ENCODE results near the gene KCNAB1. TPM values are rescaled to one million over a fixed set of nuclear protein-coding genes. Genes with fewer than 3 reads are reported as not detected.

The KCNAB1 gene
- polyA plus RNA-seq, 1 experiment = 0.07 TPM

DNA sequence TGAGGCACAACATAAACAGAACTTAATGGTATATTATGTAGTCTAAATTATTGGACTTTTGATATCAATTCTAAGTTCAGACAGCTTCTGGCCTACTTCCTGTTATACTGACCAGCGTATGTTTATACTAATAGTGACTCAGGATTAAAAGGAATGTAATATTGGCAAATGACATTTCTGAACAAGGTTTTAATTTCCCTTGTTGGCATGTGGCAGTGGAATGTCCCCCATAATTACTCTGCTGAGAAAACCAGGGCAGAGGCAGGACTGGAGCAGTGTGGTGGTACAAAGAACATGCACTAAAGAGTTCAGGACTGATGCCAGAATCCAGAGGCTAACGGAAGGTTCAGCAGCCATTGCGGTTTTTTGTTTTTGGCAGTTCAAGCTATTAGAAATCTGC lies 184.0 kb downstream of the KCNAB1 start:
- no peak overlapping the region for H3K4me3 ChIP-seq (ENCODE audit: low read depth, low read length)
- no peak for TF ChIP-seq CTCF (IDR thresholded peaks at IDR 0.05; ENCODE audit: low read depth, low read length)
- ChIA-PET CTCF (interaction anchor here (1.1 kb wide), 1 partner anchor 204 kb away, joined by 4 read pairs; no protein-coding TSS in a partner anchor), POLR2A (interaction anchor here (0.5 kb wide), 1 partner anchor 17 kb away, joined by 9 read pairs; no protein-coding TSS in a partner anchor)
- DNase-seq (ENCODE audit: low read depth, low spot score) = no peak
- H3K27ac ChIP-seq (ENCODE audit: low read depth, low read length) = no peak overlapping the region
- H3K27me3 ChIP-seq (ENCODE audit: control insufficient read depth, insufficient read depth, low read length) = no peaks in the 10 kb centered on the region
- H3K9me3 ChIP-seq (ENCODE audit: control insufficient read depth, insufficient read depth, low read length) = no peaks in the 10 kb centered on the region

DNA sequence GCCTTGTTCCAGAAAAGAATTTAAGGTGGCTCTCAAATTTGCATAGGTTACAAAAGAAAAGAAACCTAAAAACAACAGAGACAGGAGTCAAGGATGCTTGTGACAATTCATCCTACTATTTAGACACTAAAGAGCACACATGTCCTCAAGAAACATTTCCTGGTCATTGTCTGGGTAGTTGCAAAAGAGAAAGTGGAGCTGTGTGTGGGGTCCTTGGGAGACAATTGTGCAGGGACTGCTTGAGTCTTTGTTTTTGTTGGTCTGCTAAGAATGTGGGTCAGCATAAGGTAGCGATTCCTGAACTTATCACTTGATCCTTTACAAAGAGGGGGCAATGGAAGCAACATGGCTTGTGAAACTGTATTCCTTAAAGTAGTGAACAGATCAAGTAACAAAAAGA lies 185.3 kb downstream of the KCNAB1 start:
- ChIA-PET POLR2A (no interaction called here), CTCF (no interaction called here)
- no peak for TF ChIP-seq CTCF (IDR thresholded peaks at IDR 0.05; ENCODE audit: low read depth, low read length)
- Histone ChIP-seq H3K9me3 (ENCODE audit: control insufficient read depth, insufficient read depth, low read length) (no peaks in the 10 kb centered on the region), H3K4me3 (ENCODE audit: low read depth, low read length) (no peak overlapping the region), H3K27me3 (ENCODE audit: control insufficient read depth, insufficient read depth, low read length) (no peaks in the 10 kb centered on the region), H3K27ac (ENCODE audit: low read depth, low read length) (no peak overlapping the region)
- no peak for DNase-seq (ENCODE audit: low read depth, low spot score)

DNA sequence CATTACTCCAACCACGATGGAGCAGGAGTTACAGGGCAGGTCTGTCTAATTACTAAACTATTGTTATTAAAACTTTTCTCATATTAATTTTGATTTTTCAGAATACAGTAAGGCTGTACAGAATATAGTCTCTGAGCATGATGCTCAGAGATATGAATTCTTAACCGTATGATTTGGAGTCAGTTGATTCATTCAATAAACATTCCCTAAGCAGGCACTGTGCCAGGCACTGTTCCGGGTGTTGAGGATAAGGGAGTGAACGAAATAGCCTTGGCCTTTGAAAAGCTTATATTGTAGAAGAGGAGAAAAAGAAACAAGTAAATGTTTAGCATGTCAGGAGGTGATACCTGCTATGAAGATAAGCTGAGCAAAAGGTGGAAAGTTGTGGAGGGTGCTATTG lies 187.3 kb downstream of the KCNAB1 start:
- ChIA-PET CTCF (interaction anchor here (1.4 kb wide), 1 partner anchor 10 kb away, joined by 3 read pairs; no protein-coding TSS in a partner anchor), POLR2A (no interaction called here)
- no peak overlapping the region for H3K27ac ChIP-seq (ENCODE audit: low read depth, low read length)
- no peaks in the 10 kb centered on the region for H3K9me3 ChIP-seq (ENCODE audit: control insufficient read depth, insufficient read depth, low read length)
- no peak for TF ChIP-seq CTCF (IDR thresholded peaks at IDR 0.05; ENCODE audit: low read depth, low read length)
- DNase-seq (ENCODE audit: low read depth, low spot score) = peak; percentile 23
- H3K27me3 ChIP-seq (ENCODE audit: control insufficient read depth, insufficient read depth, low read length) = no peaks in the 10 kb centered on the region
- no peak overlapping the region for H3K4me3 ChIP-seq (ENCODE audit: low read depth, low read length)

DNA sequence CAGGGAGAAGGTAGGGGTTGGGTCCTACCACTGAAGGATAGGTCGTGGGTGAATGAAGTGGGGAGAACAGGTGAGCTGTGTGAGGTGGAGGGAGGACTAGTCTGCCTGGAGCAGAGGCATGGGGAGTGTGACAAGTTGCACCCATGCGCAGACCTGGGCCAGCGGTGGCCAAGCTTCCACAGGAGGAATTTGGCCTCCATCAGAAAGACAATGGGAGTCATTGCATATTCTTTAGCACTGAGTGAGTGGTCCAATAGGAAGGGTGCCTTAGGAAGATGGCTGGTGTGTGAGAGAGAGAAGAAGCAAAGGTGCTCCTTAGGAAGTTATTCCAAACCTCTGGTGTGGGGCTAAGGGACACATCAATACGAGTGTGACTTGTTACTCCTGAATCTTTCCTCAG lies 191.1 kb downstream of the KCNAB1 start:
- TF ChIP-seq CTCF (IDR thresholded peaks at IDR 0.05; ENCODE audit: low read depth, low read length) = no peak
- ChIA-PET POLR2A (no interaction called here), CTCF (no interaction called here)
- no peaks in the 10 kb centered on the region for H3K9me3 ChIP-seq (ENCODE audit: control insufficient read depth, insufficient read depth, low read length)
- H3K4me3 ChIP-seq (ENCODE audit: low read depth, low read length) = no peak overlapping the region
- no peak for DNase-seq (ENCODE audit: low read depth, low spot score)
- no peak overlapping the region for H3K27ac ChIP-seq (ENCODE audit: low read depth, low read length)
- H3K27me3 ChIP-seq (ENCODE audit: control insufficient read depth, insufficient read depth, low read length) = no peaks in the 10 kb centered on the region

GRCh38 chr3:156311930-156312329 lies 191.6 kb downstream of the KCNAB1 start:
- no peak for DNase-seq (ENCODE audit: low read depth, low spot score)
- POLR2A ChIA-PET = no interaction called here
- Histone ChIP-seq H3K27me3 (ENCODE audit: control insufficient read depth, insufficient read depth, low read length) (no peaks in the 10 kb centered on the region), H3K9me3 (ENCODE audit: control insufficient read depth, insufficient read depth, low read length) (no peaks in the 10 kb centered on the region), H3K27ac (ENCODE audit: low read depth, low read length) (no peak overlapping the region), H3K4me3 (ENCODE audit: low read depth, low read length) (no peak overlapping the region)
- TF ChIP-seq CTCF (IDR thresholded peaks at IDR 0.05; ENCODE audit: low read depth, low read length) = no peak
- CTCF ChIA-PET = no interaction called here

Data from AG04450 (cell line).